Gastrocnemius medialis (tissue), 4 donors: ENCODE data around the gene FKBP10.

ENCODE experiments used
- POLR2A ChIP-seq, 2 donors: fragments of 450-650 bp; IDR thresholded peaks; one replicate each; pipeline ENCODE4 v1.6.1; 2017; ENCODE audit warnings: antibody characterized with exemption in 2 of 2, mild to moderate bottlenecking in 2 of 2, moderate library complexity in 2 of 2
- TF ChIP-seq, protein P1 (sequence below), 5 experiments: fragments of 450-650 bp in 3 of 5; fragments of 200-600 bp in 2 of 5; sonication (generic) in 2 of 5; IDR thresholded peaks in 4 of 5; conservative IDR thresholded peaks in 1 of 5; 1 replicate in 4 of 5; 2 replicates in 1 of 5; pipeline ENCODE4 v1.5.1; 2016 to 2019; ENCODE audit warnings: antibody characterized with exemption in 5 of 5, mild to moderate bottlenecking in 3 of 5, moderate library complexity in 3 of 5

- TF ChIP-seq, protein P1, sequence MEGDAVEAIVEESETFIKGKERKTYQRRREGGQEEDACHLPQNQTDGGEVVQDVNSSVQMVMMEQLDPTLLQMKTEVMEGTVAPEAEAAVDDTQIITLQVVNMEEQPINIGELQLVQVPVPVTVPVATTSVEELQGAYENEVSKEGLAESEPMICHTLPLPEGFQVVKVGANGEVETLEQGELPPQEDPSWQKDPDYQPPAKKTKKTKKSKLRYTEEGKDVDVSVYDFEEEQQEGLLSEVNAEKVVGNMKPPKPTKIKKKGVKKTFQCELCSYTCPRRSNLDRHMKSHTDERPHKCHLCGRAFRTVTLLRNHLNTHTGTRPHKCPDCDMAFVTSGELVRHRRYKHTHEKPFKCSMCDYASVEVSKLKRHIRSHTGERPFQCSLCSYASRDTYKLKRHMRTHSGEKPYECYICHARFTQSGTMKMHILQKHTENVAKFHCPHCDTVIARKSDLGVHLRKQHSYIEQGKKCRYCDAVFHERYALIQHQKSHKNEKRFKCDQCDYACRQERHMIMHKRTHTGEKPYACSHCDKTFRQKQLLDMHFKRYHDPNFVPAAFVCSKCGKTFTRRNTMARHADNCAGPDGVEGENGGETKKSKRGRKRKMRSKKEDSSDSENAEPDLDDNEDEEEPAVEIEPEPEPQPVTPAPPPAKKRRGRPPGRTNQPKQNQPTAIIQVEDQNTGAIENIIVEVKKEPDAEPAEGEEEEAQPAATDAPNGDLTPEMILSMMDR (IDR thresholded peaks at IDR 0.05 in 4 of 5, conservative IDR thresholded peaks at IDR 0.05 in 1 of 5): no peak
- TF ChIP-seq POLR2A (IDR thresholded peaks at IDR 0.05): peak; percentile 43 to 57
Measured at GRCh38 chr17:41782142-41782541, 30.7 kb upstream of the FKBP10 start.
